Iris pigment epithelial cell (primary cell): ENCODE data around the gene FOXP4.
A peak's percentile ranks its signal among the peaks of the same experiment; 100 is the strongest.
"Not testable (repeated sequence)": the region's sequence is repeated elsewhere in the genome, so short reads cannot be mapped to it uniquely, and the experiment has no call there.

ENCODE experiments used
- DNase-seq: peaks from one replicate; pipeline ENCODE4 v3.0.0-alpha.2; 2011; ENCODE audit warnings: low read depth

Gene FOXP4

GRCh38 chr6:41599015-41599851 is 53.1 kb downstream of the FOXP4 start:
- no peak for DNase-seq

GRCh38 chr6:41599852-41600445 is 53.8 kb downstream of the FOXP4 start:
- DNase-seq = no peak

GRCh38 chr6:41600499-41601247 is 54.5 kb downstream of the FOXP4 start:
- no peak for DNase-seq

GRCh38 chr6:41601248-41601549 is 55.0 kb downstream of the FOXP4 start:
- no peak for DNase-seq

GRCh38 chr6:41602422-41602743 is 56.2 kb downstream of the FOXP4 start:
- no peak for DNase-seq

- DNase-seq = peak; percentile 84
These were observed 56.9 kb downstream of the FOXP4 start for GRCh38 chr6:41602864-41603608.

- no peak for DNase-seq
These were observed 57.8 kb downstream of the FOXP4 start for GRCh38 chr6:41604006-41604405.

- DNase-seq = no peak
These were observed 59.5 kb downstream of the FOXP4 start for GRCh38 chr6:41605649-41606048.

GRCh38 chr6:41607036-41607435 is 60.9 kb downstream of the FOXP4 start:
- DNase-seq = no peak

- DNase-seq = no peak
These were observed 61.6 kb downstream of the FOXP4 start for GRCh38 chr6:41607736-41608135.

- DNase-seq = no peak
These were observed 62.4 kb downstream of the FOXP4 start for GRCh38 chr6:41608443-41609151.

- no peak for DNase-seq
These were observed 68.5 kb downstream of the FOXP4 start for GRCh38 chr6:41614715-41615114.

GRCh38 chr6:41615311-41615710 is 69.1 kb downstream of the FOXP4 start:
- no peak for DNase-seq

GRCh38 chr6:41618598-41618997 is 72.4 kb downstream of the FOXP4 start:
- DNase-seq = no peak

- not testable (repeated sequence) for DNase-seq
These were observed 73.0 kb downstream of the FOXP4 start for GRCh38 chr6:41619193-41619592.

- DNase-seq = no peak
These were observed 75.2 kb downstream of the FOXP4 start for GRCh38 chr6:41621367-41621766.

GRCh38 chr6:41621802-41622201 is 75.6 kb downstream of the FOXP4 start:
- peak; percentile 45 for DNase-seq

GRCh38 chr6:41622206-41622988 is 76.2 kb downstream of the FOXP4 start:
- no peak for DNase-seq

GRCh38 chr6:41623330-41623729 is 77.1 kb downstream of the FOXP4 start:
- no peak for DNase-seq

- DNase-seq = no peak
These were observed 78.6 kb downstream of the FOXP4 start for GRCh38 chr6:41624621-41625380.
